Kidney (tissue), 14 donors: Measurements from ENCODE around the gene CFAP221. TPM values are rescaled to one million over a fixed set of nuclear protein-coding genes. Genes with fewer than 3 reads are reported as not detected.

Experiments used
- DNase-seq, 5 donors: peaks; one replicate each; pipeline ENCODE4 v3.0.0-alpha.2; 2013 to 2020
- FAIRE-seq: peaks from 2 replicates; lab custom pipeline; 2012; peaks lifted over from hg19 to GRCh38; lab: Jason Lieb, UNC
- H3K27ac ChIP-seq, 2 donors: one replicate each; pipeline ENCODE4 v1.7.0; 2013; ENCODE audit warnings: low read depth in 2 of 2, low read length in 2 of 2, inconsistent platforms in 1 of 2
- H3K27me3 ChIP-seq: one replicate; pipeline ENCODE4 v1.7.1; 2013; ENCODE audit warnings: low read length, inconsistent platforms; ENCODE audit not compliant: control insufficient read depth, insufficient read depth
- H3K36me3 ChIP-seq, 3 donors: one replicate each; pipeline versions ENCODE4 v1.7.0 to v1.7.1; 2013; ENCODE audit warnings: low read length in 3 of 3, control low read depth in 1 of 3, inconsistent platforms in 1 of 3; ENCODE audit not compliant: insufficient read depth in 3 of 3, control insufficient read depth in 2 of 3
- H3K4me1 ChIP-seq, 3 donors: one replicate each; pipeline versions ENCODE4 v1.7.0 to v1.7.1; 2013; ENCODE audit warnings: low read length in 3 of 3, inconsistent platforms in 1 of 3, low read depth in 1 of 3; ENCODE audit not compliant: control insufficient read depth in 2 of 3, insufficient read depth in 2 of 3
- H3K4me3 ChIP-seq, 3 donors: one replicate each; pipeline versions ENCODE4 v1.7.0 to v1.8.1; 2013; ENCODE audit warnings: low read length in 3 of 3, control low read depth in 1 of 3, inconsistent platforms in 1 of 3
- H3K9ac ChIP-seq, 3 donors: one replicate each; pipeline versions ENCODE4 v1.7.0 to v1.7.1; 2013; ENCODE audit warnings: low read length in 3 of 3, control low read depth in 1 of 3, inconsistent platforms in 1 of 3
- H3K9me3 ChIP-seq, 3 donors: one replicate each; pipeline versions ENCODE4 v1.7.0 to v1.7.1; 2013; ENCODE audit warnings: low read length in 3 of 3, control low read depth in 1 of 3, inconsistent platforms in 1 of 3; ENCODE audit not compliant: control insufficient read depth in 2 of 3, insufficient read depth in 1 of 3
- intact Hi-C: fragments of 100-400 bp; cut with DNase I; formaldehyde crosslinking; loops from one replicate; pipeline ENCODE4 v1.11.1; 2022
- polyA plus RNA-seq: library from polyadenylated mRNA; stranded (reverse); fragments of 350-450 nt; fragmentation: Illumina TruSeq; extraction: RNeasy Lipid Tissue Mini Kit (QIAGEN cat#74804); gene quantifications from one replicate; pipeline ENCODE4 v1.2.3, GENCODE V29; 2014; ENCODE audit warnings: low read depth, low replicate concordance; ENCODE audit not compliant: insufficient read depth
- total RNA-seq: library from RNA; stranded (reverse); fragmentation: NEBNext Ultra II Directional; extraction: Animal tissue kit (Norgen Biotek cat#: 25700); gene quantifications from one replicate; pipeline ENCODE4 v1.2.1, GENCODE V29; 2021
- TF ChIP-seq, protein P1 (sequence below): IDR thresholded peaks from 3 replicates; pipeline ENCODE4 v1.5.1; 2012; ENCODE audit warnings: mild to moderate bottlenecking, moderate library complexity, borderline replicate concordance; ENCODE audit not compliant: insufficient read depth; ENCODE audit errors: extremely low read depth
- donor health status: control.
- donor health status: control.
- donor health status: control.
- donor health status: control.
- donor health status: control.
- donor health status: DM: yes; HTN: yes; CAD: no.
- donor health status: Normal renal cell carcinoma (clear cell type).

The CFAP221 gene
- total and polyA plus RNA-seq, 2 donors from 2014 or later, result 15.9 to 58.7 TPM

DNA sequence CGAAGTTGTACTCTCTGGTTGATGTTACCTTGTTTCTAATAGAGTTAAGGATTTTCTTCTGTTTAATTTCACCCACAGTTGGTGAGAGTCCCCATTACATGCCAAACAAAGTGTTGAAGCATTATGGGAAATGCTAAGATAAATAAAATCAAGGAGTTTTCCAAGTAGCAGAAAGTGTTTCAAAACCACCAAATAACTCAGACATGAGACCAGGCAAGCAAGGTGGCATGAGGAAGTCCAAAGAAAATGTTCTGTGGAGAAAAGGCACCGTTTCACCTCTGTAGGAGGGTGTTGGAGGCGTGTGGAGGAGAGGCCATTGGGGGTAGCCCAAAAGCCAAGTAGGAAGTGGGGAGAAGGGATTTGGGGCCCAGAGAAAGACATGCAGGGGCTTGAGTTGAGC is 8.7 kb downstream of the CFAP221 start:
- intact Hi-C loops, result no loop called here
- TF ChIP-seq, protein P1, sequence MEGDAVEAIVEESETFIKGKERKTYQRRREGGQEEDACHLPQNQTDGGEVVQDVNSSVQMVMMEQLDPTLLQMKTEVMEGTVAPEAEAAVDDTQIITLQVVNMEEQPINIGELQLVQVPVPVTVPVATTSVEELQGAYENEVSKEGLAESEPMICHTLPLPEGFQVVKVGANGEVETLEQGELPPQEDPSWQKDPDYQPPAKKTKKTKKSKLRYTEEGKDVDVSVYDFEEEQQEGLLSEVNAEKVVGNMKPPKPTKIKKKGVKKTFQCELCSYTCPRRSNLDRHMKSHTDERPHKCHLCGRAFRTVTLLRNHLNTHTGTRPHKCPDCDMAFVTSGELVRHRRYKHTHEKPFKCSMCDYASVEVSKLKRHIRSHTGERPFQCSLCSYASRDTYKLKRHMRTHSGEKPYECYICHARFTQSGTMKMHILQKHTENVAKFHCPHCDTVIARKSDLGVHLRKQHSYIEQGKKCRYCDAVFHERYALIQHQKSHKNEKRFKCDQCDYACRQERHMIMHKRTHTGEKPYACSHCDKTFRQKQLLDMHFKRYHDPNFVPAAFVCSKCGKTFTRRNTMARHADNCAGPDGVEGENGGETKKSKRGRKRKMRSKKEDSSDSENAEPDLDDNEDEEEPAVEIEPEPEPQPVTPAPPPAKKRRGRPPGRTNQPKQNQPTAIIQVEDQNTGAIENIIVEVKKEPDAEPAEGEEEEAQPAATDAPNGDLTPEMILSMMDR, result no peak
- no peak overlapping the region for H3K27ac ChIP-seq

DNA sequence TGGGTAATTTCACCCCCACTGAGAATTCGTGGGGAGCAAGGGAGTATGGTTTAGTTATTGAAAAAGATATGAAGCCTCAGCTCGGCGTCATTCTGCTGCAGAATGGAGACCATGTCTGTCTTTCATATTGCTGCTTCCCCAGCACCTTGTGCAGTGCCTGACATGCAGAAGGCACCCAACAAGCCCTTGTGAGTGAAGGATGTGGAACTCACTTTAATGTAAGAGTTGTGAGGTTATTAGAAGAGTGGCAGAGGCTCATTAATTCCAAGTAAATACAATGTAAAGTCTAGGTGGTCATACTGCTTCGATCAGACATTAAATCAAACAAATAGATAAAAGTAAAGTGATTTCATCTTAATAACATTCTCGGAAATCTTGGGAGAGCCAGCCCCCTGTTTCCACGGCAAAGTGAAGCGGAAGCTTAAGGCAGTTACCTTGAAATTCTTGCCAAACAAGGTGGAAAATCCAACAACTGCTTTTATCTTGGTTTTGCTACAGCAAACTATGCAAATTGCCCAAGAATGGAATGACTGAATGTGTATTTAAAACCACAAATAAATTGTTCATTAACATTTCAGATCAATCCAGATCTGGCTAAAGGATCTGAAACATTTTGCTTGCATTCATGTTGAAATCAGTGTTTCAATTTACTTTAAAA is 9.6 kb downstream of the CFAP221 start:
- FAIRE-seq, result no peak
- Histone ChIP-seq H3K9ac (no peak overlapping the region), H3K4me1 (no peaks in the 10 kb centered on the region), H3K36me3 (no peaks in the 10 kb centered on the region), H3K27ac (no peak overlapping the region), H3K27me3 (no peaks in the 10 kb centered on the region), H3K9me3 (no peaks in the 10 kb centered on the region), H3K4me3 (no peak overlapping the region)
- TF ChIP-seq, protein P1, result no peak
- peak in 2 of 5 donors; percentile 43 to 47 for DNase-seq
- intact Hi-C loops, result no loop called here

More for the DNA sequence above, 8.7 kb downstream of the CFAP221 start:
- Histone ChIP-seq H3K9me3 (no peaks in the 10 kb centered on the region), H3K27me3 (no peaks in the 10 kb centered on the region), H3K4me1 (no peaks in the 10 kb centered on the region), H3K9ac (no peak overlapping the region), H3K4me3 (no peak overlapping the region), H3K36me3 (no peaks in the 10 kb centered on the region)
- FAIRE-seq (no peak), DNase-seq (no peak)

DNA sequence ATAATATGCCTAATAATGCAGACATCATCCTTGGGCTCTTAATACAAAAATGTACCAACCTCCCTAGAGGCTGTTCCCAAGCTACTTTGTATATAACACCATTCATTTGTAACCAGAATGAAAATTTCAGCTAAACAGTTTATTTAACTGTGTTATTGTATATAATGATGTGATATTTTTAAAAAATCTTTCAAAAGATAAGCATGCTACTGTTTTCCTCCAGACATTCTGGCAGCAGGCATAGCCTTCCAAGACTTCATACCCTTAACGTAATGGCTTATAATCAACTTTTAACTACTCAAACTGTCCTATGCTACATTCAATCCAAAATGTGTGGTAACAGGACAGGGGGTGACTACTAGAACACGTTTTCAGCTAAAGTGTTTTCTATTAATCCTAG is 21.2 kb downstream of the CFAP221 start:
- Histone ChIP-seq H3K27ac (no peak overlapping the region), H3K9me3 (no peaks in the 10 kb centered on the region), H3K9ac (no peak overlapping the region), H3K27me3 (no peaks in the 10 kb centered on the region), H3K4me1 (no peaks in the 10 kb centered on the region), H3K4me3 (no peak overlapping the region), H3K36me3 (no peaks in the 10 kb centered on the region)
- TF ChIP-seq, protein P1, result no peak
- DNase-seq (no peak), FAIRE-seq (no peak)
- intact Hi-C loops, result no loop called here
